ENCODE measurements around the gene DHX30. TPM values are rescaled to one million over a fixed set of nuclear protein-coding genes. Genes with fewer than 3 reads are reported as not detected.

Gene DHX30
- total and polyA plus RNA-seq, 9 of the 15 experiments (the other 6 are each of a cell fraction or from before 2014, with no cell fraction given), result 12.3 to 158 (median 79.0) TPM

GRCh38 chr3:47781685-47782445, 21.1 kb upstream of the DHX30 start, which contains the start of gene SMARCC1 (continued):
- TF ChIP-seq, protein P1, sequence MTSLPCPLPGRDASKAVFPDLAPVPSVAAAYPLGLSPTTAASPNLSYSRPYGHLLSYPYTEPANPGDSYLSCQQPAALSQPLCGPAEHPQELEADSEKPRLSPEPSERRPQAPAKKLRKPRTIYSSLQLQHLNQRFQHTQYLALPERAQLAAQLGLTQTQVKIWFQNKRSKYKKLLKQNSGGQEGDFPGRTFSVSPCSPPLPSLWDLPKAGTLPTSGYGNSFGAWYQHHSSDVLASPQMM (CRISPR knock-in tag; IDR thresholded peaks at IDR 0.05), result no peak
- TF ChIP-seq ZNF24 (IDR thresholded peaks at IDR 0.05) (peak; percentile 64; the same call in 1 of the 2 replicates), SAP30 (IDR thresholded peaks at IDR 0.05; ENCODE audit: borderline replicate concordance, insufficient read depth, low read depth, low read length, poor library complexity, severe bottlenecking) (no peak), SNRNP70 (optimal IDR thresholded peaks at IDR 0.05; ENCODE audit: low read depth, low read length) (no peak), TCF15 (CRISPR knock-in tag; IDR thresholded peaks at IDR 0.05) (no peak), SNIP1 (IDR thresholded peaks at IDR 0.05; ENCODE audit: low read depth) (no peak), NFATC3 (IDR thresholded peaks at IDR 0.05) (no peak), HOMEZ (CRISPR knock-in tag; IDR thresholded peaks at IDR 0.05) (no peak), CHCHD3 (CRISPR knock-in tag; IDR thresholded peaks at IDR 0.05) (no peak), HIVEP1 (CRISPR knock-in tag; IDR thresholded peaks at IDR 0.05) (no peak), ETV6 (IDR thresholded peaks at IDR 0.05; ENCODE audit: borderline replicate concordance in 1 of 2, low read depth in 2 of 2, low read length in 1 of 2) (0 out of 4 replicates have a peak, but pooled peaks of 1 of the 2 experiments have one; percentile 52), ETV6 (CRISPR knock-in tag; IDR thresholded peaks at IDR 0.05; ENCODE audit: borderline replicate concordance) (peak; percentile 31; the same call in 1 of the 2 replicates), MIER1 (IDR thresholded peaks at IDR 0.05; ENCODE audit: low read depth) (no peak), RBFOX2 (IDR thresholded peaks at IDR 0.05; ENCODE audit: low read depth, low read length) (peak; percentile 98), HMGN3 (IDR thresholded peaks at IDR 0.05; ENCODE audit: borderline replicate concordance, extremely low read depth, insufficient read length, low read depth, low read length) (peak; percentile 28), ZNF785 (CRISPR knock-in tag; IDR thresholded peaks at IDR 0.05) (no peak), SETDB1 (IDR thresholded peaks at IDR 0.05; ENCODE audit: low read length) (no peak), ESRRB (CRISPR knock-in tag; IDR thresholded peaks at IDR 0.05; ENCODE audit: borderline replicate concordance) (no peak), MXI1 (IDR thresholded peaks at IDR 0.05; ENCODE audit: low read depth, low read length) (no peak), TCF7 (IDR thresholded peaks at IDR 0.05; ENCODE audit: borderline replicate concordance) (peak; percentile 27; the same call in 1 of the 2 replicates), THRB (CRISPR knock-in tag; conservative IDR thresholded peaks at IDR 0.05) (no peak)
- TF ChIP-seq, protein P2, sequence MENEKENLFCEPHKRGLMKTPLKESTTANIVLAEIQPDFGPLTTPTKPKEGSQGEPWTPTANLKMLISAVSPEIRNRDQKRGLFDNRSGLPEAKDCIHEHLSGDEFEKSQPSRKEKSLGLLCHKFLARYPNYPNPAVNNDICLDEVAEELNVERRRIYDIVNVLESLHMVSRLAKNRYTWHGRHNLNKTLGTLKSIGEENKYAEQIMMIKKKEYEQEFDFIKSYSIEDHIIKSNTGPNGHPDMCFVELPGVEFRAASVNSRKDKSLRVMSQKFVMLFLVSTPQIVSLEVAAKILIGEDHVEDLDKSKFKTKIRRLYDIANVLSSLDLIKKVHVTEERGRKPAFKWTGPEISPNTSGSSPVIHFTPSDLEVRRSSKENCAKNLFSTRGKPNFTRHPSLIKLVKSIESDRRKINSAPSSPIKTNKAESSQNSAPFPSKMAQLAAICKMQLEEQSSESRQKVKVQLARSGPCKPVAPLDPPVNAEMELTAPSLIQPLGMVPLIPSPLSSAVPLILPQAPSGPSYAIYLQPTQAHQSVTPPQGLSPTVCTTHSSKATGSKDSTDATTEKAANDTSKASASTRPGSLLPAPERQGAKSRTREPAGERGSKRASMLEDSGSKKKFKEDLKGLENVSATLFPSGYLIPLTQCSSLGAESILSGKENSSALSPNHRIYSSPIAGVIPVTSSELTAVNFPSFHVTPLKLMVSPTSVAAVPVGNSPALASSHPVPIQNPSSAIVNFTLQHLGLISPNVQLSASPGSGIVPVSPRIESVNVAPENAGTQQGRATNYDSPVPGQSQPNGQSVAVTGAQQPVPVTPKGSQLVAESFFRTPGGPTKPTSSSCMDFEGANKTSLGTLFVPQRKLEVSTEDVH (IDR thresholded peaks at IDR 0.05; ENCODE audit: low read depth, partially characterized antibody), result peak; percentile 48
